Endodermal cell (in vitro differentiated cells): ENCODE data around the gene TTC28. TPM values are rescaled to one million over a fixed set of nuclear protein-coding genes. Genes with fewer than 3 reads are reported as not detected.

Experiments used
- DNase-seq: peaks from one replicate; pipeline ENCODE4 v3.0.0-alpha.2; 2017
- H3K27ac ChIP-seq: 2 replicates; pipeline ENCODE4 v1.5.1; 2013; ENCODE audit warnings: mild to moderate bottlenecking, low read depth, low read length, moderate library complexity
- H3K27me3 ChIP-seq: 2 replicates; pipeline ENCODE4 v1.6.1; 2013; ENCODE audit warnings: mild to moderate bottlenecking, low read length, moderate library complexity; ENCODE audit not compliant: insufficient read depth, control insufficient read depth, poor library complexity, severe bottlenecking
- H3K36me3 ChIP-seq: 2 replicates; pipeline ENCODE4 v1.7.0; 2013; ENCODE audit warnings: mild to moderate bottlenecking, low read length, moderate library complexity; ENCODE audit not compliant: control insufficient read depth, insufficient read depth
- H3K4me1 ChIP-seq: one replicate; pipeline ENCODE4 v1.7.0; 2013; ENCODE audit warnings: low read length; ENCODE audit not compliant: control insufficient read depth, insufficient read depth
- H3K4me3 ChIP-seq: 2 replicates; pipeline ENCODE4 v1.5.1; 2013; ENCODE audit warnings: mild to moderate bottlenecking, low read length, moderate library complexity
- H3K9ac ChIP-seq: 2 replicates; pipeline ENCODE4 v1.6.1; 2013; ENCODE audit warnings: mild to moderate bottlenecking, low read length, moderate library complexity; ENCODE audit not compliant: poor library complexity, severe bottlenecking; ENCODE audit errors: extremely low read depth
- H3K9me3 ChIP-seq: 2 replicates; pipeline ENCODE4 v1.6.1; 2013; ENCODE audit warnings: mild to moderate bottlenecking, low read length, moderate library complexity; ENCODE audit not compliant: control insufficient read depth
- H3K27ac Mint-ChIP-seq: 2 replicates; pipeline ENCODE4 v1.8.0; 2020; ENCODE audit warnings: mixed read lengths
- H3K27me3 Mint-ChIP-seq: 2 replicates; pipeline ENCODE4 v1.8.0; 2021; ENCODE audit warnings: mild to moderate bottlenecking, mixed read lengths; ENCODE audit not compliant: insufficient read depth
- H3K36me3 Mint-ChIP-seq: 2 replicates; pipeline ENCODE4 v1.8.0; 2020; ENCODE audit warnings: low read depth, mixed read lengths
- H3K4me1 Mint-ChIP-seq: 2 replicates; pipeline ENCODE4 v1.8.0; 2020; ENCODE audit warnings: mixed read lengths
- H3K4me3 Mint-ChIP-seq: 2 replicates; pipeline ENCODE4 v1.8.0; 2020; ENCODE audit warnings: mild to moderate bottlenecking, moderate library complexity, mixed read lengths
- H3K9me3 Mint-ChIP-seq: 2 replicates; pipeline ENCODE4 v1.8.0; 2020; ENCODE audit warnings: mild to moderate bottlenecking, mixed read lengths
- WGBS, 2 experiments: methylation state at CpG; one replicate each; pipeline versions ENCODE4 v1.1.5 to v1.1.7; 2013; ENCODE audit warnings: missing lambda C conversion rate in 2 of 2, mixed read lengths in 1 of 2; ENCODE audit not compliant: insufficient coverage in 1 of 2, insufficient read length in 1 of 2; 5-methylcytosine and 5-hydroxymethylcytosine counted together
- total RNA-seq, 2 donors: library from RNA; stranded (reverse); fragmentation: NEBNext Ultra II Directional in 1 of 2; extraction: Animal tissue kit (Norgen Biotek cat#: 25700) in 1 of 2; gene quantifications; 2 replicates in 1 of 2; 3 replicates in 1 of 2; pipeline ENCODE4 v1.2.1, GENCODE V29; 2021
- TF ChIP-seq, protein P1 (sequence below): fragments of 200-600 bp; sonication (generic); conservative IDR thresholded peaks from 2 replicates; pipeline ENCODE4 v1.5.0; 2021; ENCODE audit warnings: antibody characterized with exemption, mild to moderate bottlenecking

The TTC28 gene
- total RNA-seq, 2 donors from 2014 or later = 28.6 to 34.0 TPM

DNA sequence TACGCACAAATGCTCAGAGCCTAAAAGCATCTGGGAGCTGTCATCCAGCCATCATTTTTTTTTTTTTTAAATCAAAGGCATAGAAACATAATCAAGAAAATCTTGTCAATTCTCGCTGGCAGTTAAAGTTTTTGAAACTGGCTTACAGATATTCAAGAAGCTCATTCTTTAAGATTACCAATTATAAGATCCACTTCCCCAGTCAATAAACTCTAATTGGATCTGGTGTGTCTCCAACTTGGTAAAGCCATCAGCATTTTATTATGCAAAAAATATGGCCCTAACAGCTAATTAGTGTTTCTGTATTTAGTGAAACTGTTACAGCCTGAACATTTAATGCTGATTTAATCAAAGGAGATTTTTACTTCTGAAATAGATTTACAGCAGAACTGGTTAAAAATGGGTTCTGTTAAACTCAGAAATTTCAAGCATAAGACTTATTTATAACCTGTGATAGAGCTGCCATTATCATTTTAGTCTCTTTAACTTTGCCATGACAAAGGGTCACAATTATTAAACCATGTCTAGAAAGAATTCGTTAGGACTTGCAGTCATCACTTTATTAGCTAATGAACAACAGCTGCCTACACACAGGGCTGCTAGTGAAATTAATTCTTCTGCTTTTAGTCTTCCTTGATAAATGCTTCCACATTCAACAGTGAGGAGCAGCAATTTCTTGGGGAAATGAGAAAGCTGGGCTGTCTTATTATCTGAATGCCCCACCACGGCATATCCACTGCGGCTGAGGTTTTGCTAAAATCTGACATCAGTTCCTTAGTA, 584.1 kb downstream of the TTC28 start:
- Histone ChIP-seq H3K27me3 (no peaks in the 10 kb centered on the region), H3K4me1 (no peaks in the 10 kb centered on the region), H3K27ac (no peak overlapping the region), H3K36me3 (peaks cover 3% of the 10 kb centered on the region), H3K4me3 (no peak overlapping the region), H3K9me3 (no peaks in the 10 kb centered on the region), H3K9ac (no peak overlapping the region)
- Mint-ChIP-seq H3K36me3 (peaks cover 6% of the 10 kb centered on the region), H3K4me1 (no peaks in the 10 kb centered on the region), H3K27ac (no peak overlapping the region), H3K4me3 (no peak overlapping the region), H3K27me3 (no peaks in the 10 kb centered on the region), H3K9me3 (no peaks in the 10 kb centered on the region)
- no peak for DNase-seq
- 96 to 99% methylated on average over 5 of the region's 5 CpGs for WGBS, 2 experiments
- TF ChIP-seq, protein P1, sequence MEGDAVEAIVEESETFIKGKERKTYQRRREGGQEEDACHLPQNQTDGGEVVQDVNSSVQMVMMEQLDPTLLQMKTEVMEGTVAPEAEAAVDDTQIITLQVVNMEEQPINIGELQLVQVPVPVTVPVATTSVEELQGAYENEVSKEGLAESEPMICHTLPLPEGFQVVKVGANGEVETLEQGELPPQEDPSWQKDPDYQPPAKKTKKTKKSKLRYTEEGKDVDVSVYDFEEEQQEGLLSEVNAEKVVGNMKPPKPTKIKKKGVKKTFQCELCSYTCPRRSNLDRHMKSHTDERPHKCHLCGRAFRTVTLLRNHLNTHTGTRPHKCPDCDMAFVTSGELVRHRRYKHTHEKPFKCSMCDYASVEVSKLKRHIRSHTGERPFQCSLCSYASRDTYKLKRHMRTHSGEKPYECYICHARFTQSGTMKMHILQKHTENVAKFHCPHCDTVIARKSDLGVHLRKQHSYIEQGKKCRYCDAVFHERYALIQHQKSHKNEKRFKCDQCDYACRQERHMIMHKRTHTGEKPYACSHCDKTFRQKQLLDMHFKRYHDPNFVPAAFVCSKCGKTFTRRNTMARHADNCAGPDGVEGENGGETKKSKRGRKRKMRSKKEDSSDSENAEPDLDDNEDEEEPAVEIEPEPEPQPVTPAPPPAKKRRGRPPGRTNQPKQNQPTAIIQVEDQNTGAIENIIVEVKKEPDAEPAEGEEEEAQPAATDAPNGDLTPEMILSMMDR = no peak

DNA sequence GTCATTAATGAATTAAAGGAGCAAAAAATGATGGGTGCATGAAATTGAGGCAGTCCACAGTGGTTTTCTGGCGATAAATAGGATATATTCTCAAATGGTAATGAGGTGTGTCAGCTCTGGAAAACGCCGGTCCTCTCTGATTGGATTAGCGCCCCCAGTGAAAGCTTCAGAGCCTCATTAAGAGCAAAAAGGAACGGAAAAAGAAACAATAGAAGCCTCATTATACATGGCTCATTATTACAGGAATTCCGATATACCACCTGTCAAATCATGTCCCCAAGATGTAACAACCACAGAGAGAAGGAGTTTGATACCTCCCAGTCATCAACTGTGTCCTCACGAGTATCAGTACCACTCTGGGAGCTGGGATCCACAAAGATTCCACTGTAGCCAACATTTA, 584.9 kb downstream of the TTC28 start:
- Mint-ChIP-seq H3K4me3 (no peak overlapping the region), H3K27ac (no peak overlapping the region), H3K36me3 (peaks cover 7% of the 10 kb centered on the region), H3K27me3 (no peaks in the 10 kb centered on the region), H3K4me1 (no peaks in the 10 kb centered on the region), H3K9me3 (no peaks in the 10 kb centered on the region)
- H3K27me3 ChIP-seq = no peaks in the 10 kb centered on the region
- 92 to 97% methylated on average over 6 to 7 of the region's 7 CpGs for WGBS, 2 experiments
- DNase-seq = no peak
- no peak overlapping the region for H3K9ac ChIP-seq
- H3K36me3 ChIP-seq = peaks cover 3% of the 10 kb centered on the region
- H3K4me1 ChIP-seq = no peaks in the 10 kb centered on the region
- H3K27ac ChIP-seq = no peak overlapping the region
- H3K9me3 ChIP-seq = no peaks in the 10 kb centered on the region
- TF ChIP-seq, protein P1 = no peak
- no peak overlapping the region for H3K4me3 ChIP-seq

DNA sequence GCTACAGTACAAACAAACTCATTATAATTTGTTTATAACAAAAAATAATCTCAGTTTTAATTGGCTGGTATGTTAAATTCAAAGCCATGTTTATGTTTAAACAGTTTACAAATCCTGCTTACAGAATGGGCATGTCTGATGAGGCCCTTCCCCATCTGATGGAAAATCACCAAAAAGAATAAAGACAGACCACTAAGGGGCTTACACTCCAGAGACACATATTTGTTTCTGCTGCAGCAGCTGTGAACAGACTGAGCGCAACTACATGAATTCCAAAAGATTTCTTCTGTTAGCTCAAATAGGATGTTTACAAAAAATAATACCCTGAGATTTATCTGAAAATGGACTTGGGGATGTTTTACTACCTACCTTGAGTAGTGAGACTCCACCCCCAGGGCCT, 585.9 kb downstream of the TTC28 start:
- H3K4me1 Mint-ChIP-seq = no peaks in the 10 kb centered on the region
- Histone ChIP-seq H3K4me1 (no peaks in the 10 kb centered on the region), H3K27ac (no peak overlapping the region), H3K4me3 (no peak overlapping the region), H3K9me3 (no peaks in the 10 kb centered on the region), H3K9ac (no peak overlapping the region), H3K27me3 (no peaks in the 10 kb centered on the region), H3K36me3 (peaks cover 3% of the 10 kb centered on the region)
- TF ChIP-seq, protein P1 = no peak
- no peak overlapping the region for H3K27ac Mint-ChIP-seq
- H3K4me3 Mint-ChIP-seq = no peak overlapping the region
- DNase-seq = no peak
- WGBS, 2 experiments = 94% methylated on average over 1 of the region's 1 CpG; no CpG with 5 or more reads in 1 of the 2 experiments
- H3K9me3 Mint-ChIP-seq = peaks cover under 1% of the 10 kb centered on the region
- peaks cover 5% of the 10 kb centered on the region for H3K36me3 Mint-ChIP-seq
- H3K27me3 Mint-ChIP-seq = no peaks in the 10 kb centered on the region
